ENCODE data around the gene C7orf25. TPM values are rescaled to one million over a fixed set of nuclear protein-coding genes. Genes with fewer than 3 reads are reported as not detected.

The C7orf25 gene
- total RNA-seq, 4 donors from 2014 or later = 3.5 to 9.7 (median 5.9) TPM

DNA sequence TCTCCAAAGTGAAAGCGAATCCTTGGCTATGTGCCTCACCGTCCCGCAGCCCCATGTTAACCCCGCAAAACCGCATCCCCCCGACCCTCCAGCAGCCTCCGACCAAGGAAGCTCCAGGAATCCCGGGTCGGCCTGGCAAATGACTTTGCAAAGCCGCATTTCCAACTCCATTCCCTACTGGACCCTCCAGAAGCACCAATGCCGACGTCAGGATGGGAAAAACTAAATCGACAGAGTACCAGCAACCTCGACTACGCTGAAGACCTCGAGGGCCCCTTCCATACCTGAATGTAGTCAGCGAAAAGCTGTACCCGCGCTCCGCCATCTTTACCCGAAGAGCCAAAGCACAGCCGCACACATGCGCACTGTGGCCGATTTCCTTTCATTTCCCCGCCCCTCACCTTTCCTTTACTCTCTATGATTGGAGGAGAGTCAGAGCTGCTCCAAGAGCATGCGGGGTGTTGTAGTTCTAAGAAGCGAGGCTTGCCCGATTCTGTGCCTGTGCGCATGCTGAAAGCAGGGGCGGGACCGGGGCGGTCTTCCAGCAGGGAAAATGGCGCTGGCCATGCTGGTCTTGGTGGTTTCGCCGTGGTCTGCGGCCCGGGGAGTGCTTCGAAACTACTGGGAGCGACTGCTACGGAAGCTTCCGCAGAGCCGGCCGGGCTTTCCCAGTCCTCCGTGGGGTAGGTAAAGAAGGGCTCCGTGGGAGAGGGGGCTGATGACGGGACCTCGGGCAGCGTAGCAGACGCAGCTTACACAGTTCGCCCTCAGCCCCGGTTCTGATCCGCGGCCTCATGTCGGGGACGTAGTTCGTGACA is 20.2 kb upstream of the C7orf25 start, which contains the start of the genes MRPL32 and PSMA2:
Gene MRPL32, plus strand, starts transcription at position 543 of the 818 bp plus-strand sequence. Its CDS starts 11 bp downstream, at position 554.
Gene PSMA2, minus strand, starts transcription at position 341 of the 818 bp plus-strand sequence. Its CDS starts 16 bp downstream, at position 325.
- TF ChIP-seq, protein P1, sequence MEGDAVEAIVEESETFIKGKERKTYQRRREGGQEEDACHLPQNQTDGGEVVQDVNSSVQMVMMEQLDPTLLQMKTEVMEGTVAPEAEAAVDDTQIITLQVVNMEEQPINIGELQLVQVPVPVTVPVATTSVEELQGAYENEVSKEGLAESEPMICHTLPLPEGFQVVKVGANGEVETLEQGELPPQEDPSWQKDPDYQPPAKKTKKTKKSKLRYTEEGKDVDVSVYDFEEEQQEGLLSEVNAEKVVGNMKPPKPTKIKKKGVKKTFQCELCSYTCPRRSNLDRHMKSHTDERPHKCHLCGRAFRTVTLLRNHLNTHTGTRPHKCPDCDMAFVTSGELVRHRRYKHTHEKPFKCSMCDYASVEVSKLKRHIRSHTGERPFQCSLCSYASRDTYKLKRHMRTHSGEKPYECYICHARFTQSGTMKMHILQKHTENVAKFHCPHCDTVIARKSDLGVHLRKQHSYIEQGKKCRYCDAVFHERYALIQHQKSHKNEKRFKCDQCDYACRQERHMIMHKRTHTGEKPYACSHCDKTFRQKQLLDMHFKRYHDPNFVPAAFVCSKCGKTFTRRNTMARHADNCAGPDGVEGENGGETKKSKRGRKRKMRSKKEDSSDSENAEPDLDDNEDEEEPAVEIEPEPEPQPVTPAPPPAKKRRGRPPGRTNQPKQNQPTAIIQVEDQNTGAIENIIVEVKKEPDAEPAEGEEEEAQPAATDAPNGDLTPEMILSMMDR (IDR thresholded peaks at IDR 0.05) = no peak
- no peak for TF ChIP-seq POLR2A (IDR thresholded peaks at IDR 0.05)
- 1% methylated on average over 54 to 56 of the region's 56 CpGs for WGBS, 2 donors
- intact Hi-C loops (cut with DNase I; ENCODE audit: low total_unique reads) = no loop called here
- H3K4me3 ChIP-seq (ENCODE audit: low read depth, poor library complexity, severe bottlenecking) = peak within 1 kb of the TSS; percentile 68
- DNase-seq (ENCODE audit: low spot score in 2 of 2) = peak; percentile 97

DNA sequence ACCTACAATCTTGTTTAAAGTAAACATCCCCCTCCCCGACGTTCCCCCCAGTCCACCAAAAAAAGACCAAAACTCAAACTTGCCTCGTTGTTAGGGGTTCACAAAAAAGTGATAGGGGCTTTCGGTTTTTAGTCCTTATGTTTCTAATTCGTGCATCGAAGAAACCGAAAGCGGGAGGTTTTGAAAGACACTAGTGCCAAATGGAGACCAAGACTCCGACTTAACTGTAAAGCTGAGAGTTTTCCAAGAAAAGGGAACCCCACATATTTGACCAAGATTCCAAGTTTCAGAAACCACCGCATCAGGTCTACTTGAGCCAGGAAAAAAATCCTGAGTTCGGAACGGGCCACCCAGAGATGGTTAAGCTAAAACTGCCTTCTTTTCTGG is 19.6 kb upstream of the C7orf25 start:
- peak overlapping the region; percentile 68 for H3K4me3 ChIP-seq (ENCODE audit: low read depth, poor library complexity, severe bottlenecking)
- 0 to 1% methylated on average over 12 of the region's 12 CpGs for WGBS, 2 donors
- no peak for TF ChIP-seq POLR2A (IDR thresholded peaks at IDR 0.05)
- intact Hi-C loops (cut with DNase I; ENCODE audit: low total_unique reads) = no loop called here
- no peak for DNase-seq (ENCODE audit: low spot score in 2 of 2)

DNA sequence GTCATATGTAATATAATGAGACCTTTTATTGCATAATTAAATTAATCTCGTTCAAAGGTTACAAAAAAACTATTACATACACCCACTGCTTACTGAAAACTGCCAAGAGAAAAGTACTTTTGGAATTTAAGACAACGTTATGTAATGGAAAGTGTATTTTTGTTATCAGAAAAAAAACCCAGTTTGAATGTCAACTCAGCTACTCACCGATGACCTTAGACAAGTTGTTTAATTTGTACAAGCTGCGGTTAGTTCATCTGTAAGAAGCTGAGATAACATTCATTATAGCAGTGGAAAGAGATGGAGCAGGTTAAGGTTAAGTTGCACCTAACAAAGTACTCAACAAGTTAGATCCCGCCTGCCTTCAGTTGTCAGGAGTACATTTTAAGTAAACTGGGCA is 19.0 kb upstream of the C7orf25 start:
- TF ChIP-seq, protein P1 (IDR thresholded peaks at IDR 0.05) = no peak
- TF ChIP-seq POLR2A (IDR thresholded peaks at IDR 0.05) = no peak
- intact Hi-C loops (cut with DNase I; ENCODE audit: low total_unique reads) = no loop called here
- WGBS, 2 donors = 5 to 11% methylated on average over 5 of the region's 5 CpGs

DNA sequence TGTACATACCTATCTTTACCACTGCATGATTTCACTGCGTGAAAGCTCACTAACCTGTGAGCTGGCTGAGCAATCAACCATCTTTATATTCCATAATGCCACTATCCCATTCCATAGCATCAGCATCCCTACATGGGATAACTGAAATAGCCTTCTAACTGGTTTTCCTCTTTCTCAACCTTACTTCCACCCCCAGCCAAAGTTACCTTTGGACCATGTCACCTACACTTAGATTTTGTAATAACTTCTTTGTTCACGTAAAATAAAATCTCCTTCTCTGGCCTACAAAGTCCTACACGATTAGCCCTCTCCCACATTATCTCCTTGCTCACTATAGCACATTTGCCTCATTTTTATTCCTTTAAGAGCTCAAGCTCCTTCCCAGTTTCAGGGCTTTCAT is 17.6 kb upstream of the C7orf25 start:
- WGBS, 2 donors = 58 to 76% methylated on average over 3 of the region's 3 CpGs

More for the DNA sequence above, 19.0 kb upstream of the C7orf25 start:
- DNase-seq (ENCODE audit: low spot score in 2 of 2) = no peak
- H3K4me3 ChIP-seq (ENCODE audit: low read depth, poor library complexity, severe bottlenecking) = no peak overlapping the region

DNA sequence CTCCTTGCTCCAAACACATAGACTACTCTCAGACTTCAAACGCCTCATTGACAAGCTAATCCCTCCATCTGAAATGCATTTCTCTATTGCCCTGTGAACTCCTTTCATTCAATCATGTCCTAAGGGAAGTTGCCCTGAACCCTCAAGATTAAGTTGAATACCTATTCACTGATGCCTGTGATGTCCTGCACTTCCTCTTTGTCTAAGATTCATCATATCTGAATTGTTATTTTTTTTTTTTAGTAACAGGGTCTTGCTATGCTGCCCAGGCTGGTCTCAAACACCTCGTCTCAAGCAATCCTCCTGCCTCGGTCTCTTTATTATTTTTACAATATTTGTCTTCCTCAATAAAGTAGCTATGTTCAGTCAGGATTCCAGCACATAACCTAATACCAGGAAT is 16.9 kb upstream of the C7orf25 start:
- DNase-seq (ENCODE audit: low spot score in 2 of 2) = no peak
- TF ChIP-seq, protein P1 (IDR thresholded peaks at IDR 0.05) = no peak
- no peak for TF ChIP-seq POLR2A (IDR thresholded peaks at IDR 0.05)
- H3K4me3 ChIP-seq (ENCODE audit: low read depth, poor library complexity, severe bottlenecking) = no peak overlapping the region
- intact Hi-C loops (cut with DNase I; ENCODE audit: low total_unique reads) = no loop called here
- 60 to 71% methylated on average over 3 of the region's 3 CpGs for WGBS, 2 donors

More for the DNA sequence above, 17.6 kb upstream of the C7orf25 start:
- H3K4me3 ChIP-seq (ENCODE audit: low read depth, poor library complexity, severe bottlenecking) = no peak overlapping the region
- intact Hi-C loops (cut with DNase I; ENCODE audit: low total_unique reads) = no loop called here
- no peak for DNase-seq (ENCODE audit: low spot score in 2 of 2)
- TF ChIP-seq, protein P1 (IDR thresholded peaks at IDR 0.05) = no peak
- no peak for TF ChIP-seq POLR2A (IDR thresholded peaks at IDR 0.05)

DNA sequence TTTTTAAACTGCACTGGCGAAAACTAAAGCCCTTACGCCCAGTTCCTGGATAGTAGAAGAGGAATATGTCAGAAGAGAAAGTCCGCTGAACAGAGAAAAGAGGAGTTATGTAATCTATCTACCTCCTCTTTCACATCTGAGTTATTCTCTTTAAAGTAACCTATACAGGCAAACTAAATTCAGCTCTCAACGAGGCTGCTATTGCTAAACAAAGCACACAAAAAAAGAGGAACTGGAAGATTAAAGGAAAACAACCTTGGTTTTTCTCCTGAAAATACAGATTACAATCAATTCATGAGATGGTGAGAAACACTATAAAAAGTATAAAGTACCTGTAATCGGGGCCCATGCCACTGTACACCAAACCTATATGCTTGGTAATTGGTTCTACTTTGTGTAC is 14.3 kb upstream of the C7orf25 start:
- TF ChIP-seq POLR2A (IDR thresholded peaks at IDR 0.05) = no peak
- TF ChIP-seq, protein P1 (IDR thresholded peaks at IDR 0.05) = no peak
- DNase-seq (ENCODE audit: low spot score in 2 of 2) = no peak
- no peak overlapping the region for H3K4me3 ChIP-seq (ENCODE audit: low read depth, poor library complexity, severe bottlenecking)
- intact Hi-C loops (cut with DNase I; ENCODE audit: low total_unique reads) = no loop called here
- WGBS, 2 donors = 81 to 87% methylated on average over 5 of the region's 5 CpGs

All from lower leg skin (tissue), 4 donors.